Neuron (in vitro differentiated cells): Measurements from ENCODE around the gene UBL4A.
A peak's percentile ranks its signal among the peaks of the same experiment; 100 is the strongest.

Experiments
- H2AFZ ChIP-seq: one replicate; pipeline ENCODE4 v1.6.1; 2013; ENCODE audit warnings: low read depth, mild to moderate bottlenecking, inconsistent platforms, low read length, moderate library complexity
- H3K27me3 ChIP-seq: one replicate; pipeline ENCODE4 v1.6.1; 2013; ENCODE audit warnings: low read length; ENCODE audit not compliant: insufficient read depth
- H3K36me3 ChIP-seq: one replicate; pipeline ENCODE4 v1.6.1; 2013; ENCODE audit warnings: low read length; ENCODE audit not compliant: insufficient read depth
- H3K4me1 ChIP-seq: one replicate; pipeline ENCODE4 v1.6.1; 2013; ENCODE audit warnings: low read length; ENCODE audit not compliant: insufficient read depth
- H3K4me3 ChIP-seq: 2 replicates; pipeline ENCODE4 v1.5.1; 2013; ENCODE audit warnings: mild to moderate bottlenecking, low read length, moderate library complexity
- H3K9me3 ChIP-seq: one replicate; pipeline ENCODE4 v1.6.1; 2013; ENCODE audit warnings: low read length

UBL4A gene

GRCh38 chrX:154441984-154442707 lies 44.3 kb downstream of the UBL4A start:
- Histone ChIP-seq H3K4me3 (no peak overlapping the region), H3K9me3 (no peaks in the 10 kb centered on the region), H3K4me1 (peaks cover 27% of the 10 kb centered on the region)

DNA sequence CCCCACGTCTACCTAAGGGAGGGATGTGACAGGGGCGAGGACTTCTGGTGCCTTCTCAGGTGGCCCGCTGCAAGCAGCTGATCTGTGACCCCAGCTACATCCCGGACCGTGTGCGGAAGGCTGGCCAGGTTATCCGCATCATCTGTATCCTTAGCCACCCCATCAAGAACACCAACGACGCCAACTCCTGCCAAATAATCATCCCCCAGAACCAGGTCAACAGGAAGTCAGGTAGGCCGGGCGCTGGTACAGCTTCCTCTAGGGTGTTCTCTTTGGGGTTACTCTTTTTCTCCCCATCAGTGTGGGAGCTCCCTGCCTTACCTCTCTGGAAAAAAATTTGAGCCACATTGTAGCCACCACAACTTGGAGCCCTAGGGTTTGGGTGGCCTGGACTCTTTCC lies 44.9 kb downstream of the UBL4A start:
- peaks cover 27% of the 10 kb centered on the region for H3K4me1 ChIP-seq
- no peaks in the 10 kb centered on the region for H3K27me3 ChIP-seq
- no peak overlapping the region for H3K4me3 ChIP-seq
- H2AFZ ChIP-seq, result no peak overlapping the region
- no peaks in the 10 kb centered on the region for H3K9me3 ChIP-seq
- peaks cover 25% of the 10 kb centered on the region for H3K36me3 ChIP-seq

More at GRCh38 chrX:154441984-154442707, 44.3 kb downstream of the UBL4A start:
- Histone ChIP-seq H3K27me3 (no peaks in the 10 kb centered on the region), H3K36me3 (peaks cover 25% of the 10 kb centered on the region), H2AFZ (no peak overlapping the region)

GRCh38 chrX:154440623-154441357 lies 45.6 kb downstream of the UBL4A start:
- Histone ChIP-seq H3K4me1 (peaks cover 27% of the 10 kb centered on the region), H3K9me3 (no peaks in the 10 kb centered on the region), H2AFZ (no peak overlapping the region), H3K36me3 (peaks cover 26% of the 10 kb centered on the region), H3K27me3 (no peaks in the 10 kb centered on the region), H3K4me3 (no peak overlapping the region)

DNA sequence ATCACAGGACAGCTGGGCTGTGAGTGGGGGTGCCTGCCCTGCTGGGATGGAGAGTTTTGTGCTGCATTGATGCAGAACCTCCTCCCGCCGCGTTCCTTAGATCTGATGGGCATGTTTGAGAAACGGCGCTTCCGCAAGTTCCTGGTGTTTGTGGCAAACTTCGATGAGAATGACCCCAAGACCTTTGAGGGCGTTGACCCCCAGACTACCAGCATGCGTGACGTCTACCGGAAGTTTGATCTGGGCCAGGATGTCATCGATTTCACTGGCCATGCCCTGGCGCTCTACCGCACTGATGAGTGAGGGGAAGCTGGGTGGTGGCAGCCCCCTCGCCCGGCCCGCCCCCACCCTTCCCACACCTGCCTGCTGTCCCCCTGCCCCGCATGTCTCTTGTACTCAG lies 46.6 kb downstream of the UBL4A start:
- Histone ChIP-seq H2AFZ (no peak overlapping the region), H3K9me3 (no peaks in the 10 kb centered on the region), H3K36me3 (peaks cover 34% of the 10 kb centered on the region), H3K4me1 (peaks cover 25% of the 10 kb centered on the region), H3K4me3 (no peak overlapping the region), H3K27me3 (no peaks in the 10 kb centered on the region)

- Histone ChIP-seq H3K27me3 (no peaks in the 10 kb centered on the region), H3K4me1 (peaks cover 16% of the 10 kb centered on the region), H3K36me3 (peaks cover 43% of the 10 kb centered on the region), H3K4me3 (peak overlapping the region; percentile 55), H3K9me3 (no peaks in the 10 kb centered on the region), H2AFZ (no peak overlapping the region)
Measured at GRCh38 chrX:154437971-154438893, 48.2 kb downstream of the UBL4A start.

DNA sequence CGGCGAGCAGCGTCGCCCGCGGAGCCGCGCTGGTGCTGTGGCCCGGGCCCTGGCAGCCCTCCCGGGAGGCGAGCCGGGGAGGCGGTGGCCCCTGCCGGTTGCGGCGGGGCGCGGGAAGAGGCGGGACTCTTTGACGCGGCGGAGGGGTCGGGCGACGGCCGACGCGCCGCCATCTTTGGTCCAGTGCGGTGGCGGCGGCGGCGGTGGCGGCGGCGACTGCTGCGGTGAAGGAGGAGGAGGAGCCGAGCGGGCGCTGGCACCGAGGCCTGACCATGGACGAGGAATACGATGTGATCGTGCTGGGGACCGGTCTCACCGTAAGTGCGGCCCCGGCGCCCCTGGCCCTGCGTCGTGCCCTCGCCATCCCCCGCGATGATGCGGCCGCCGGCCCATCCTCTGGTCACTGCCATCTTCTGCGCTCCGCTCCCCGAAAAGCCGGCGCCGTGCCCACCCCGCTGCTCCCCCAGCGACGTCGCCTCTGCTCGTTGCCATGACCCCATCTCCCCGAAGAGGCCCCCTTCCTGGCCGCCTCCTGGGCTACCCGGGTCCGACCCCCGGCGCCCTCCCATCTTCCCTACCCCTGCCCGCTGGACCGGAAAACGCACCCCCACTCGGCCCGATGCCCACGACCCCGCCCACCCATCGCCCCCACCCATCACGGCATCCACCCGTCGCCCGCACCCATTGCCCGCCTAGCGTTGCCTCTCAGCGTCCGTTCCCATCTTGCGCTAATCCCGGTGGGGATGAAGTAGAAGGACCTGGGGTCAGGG lies 49.2 kb downstream of the UBL4A start, which contains the start of gene GDI1:
TSS of gene GDI1 (plus strand) at position 172 of the 770 bp plus-strand sequence. CDS start at position 273, 101 bp downstream.
- Histone ChIP-seq H3K36me3 (peaks cover 45% of the 10 kb centered on the region), H3K4me1 (peaks cover 10% of the 10 kb centered on the region), H3K4me3 (peak within 1 kb of the TSS; percentile 55), H3K9me3 (no peaks in the 10 kb centered on the region), H2AFZ (no peak within 1 kb of the TSS), H3K27me3 (no peaks in the 10 kb centered on the region)

- H3K9me3 ChIP-seq, result no peaks in the 10 kb centered on the region
- no peaks in the 10 kb centered on the region for H3K27me3 ChIP-seq
- no peak overlapping the region for H2AFZ ChIP-seq
- H3K36me3 ChIP-seq, result peaks cover 46% of the 10 kb centered on the region
- H3K4me1 ChIP-seq, result peaks cover 10% of the 10 kb centered on the region
- peak overlapping the region; percentile 55 for H3K4me3 ChIP-seq
Measured at GRCh38 chrX:154436374-154436982, 49.9 kb downstream of the UBL4A start.

DNA sequence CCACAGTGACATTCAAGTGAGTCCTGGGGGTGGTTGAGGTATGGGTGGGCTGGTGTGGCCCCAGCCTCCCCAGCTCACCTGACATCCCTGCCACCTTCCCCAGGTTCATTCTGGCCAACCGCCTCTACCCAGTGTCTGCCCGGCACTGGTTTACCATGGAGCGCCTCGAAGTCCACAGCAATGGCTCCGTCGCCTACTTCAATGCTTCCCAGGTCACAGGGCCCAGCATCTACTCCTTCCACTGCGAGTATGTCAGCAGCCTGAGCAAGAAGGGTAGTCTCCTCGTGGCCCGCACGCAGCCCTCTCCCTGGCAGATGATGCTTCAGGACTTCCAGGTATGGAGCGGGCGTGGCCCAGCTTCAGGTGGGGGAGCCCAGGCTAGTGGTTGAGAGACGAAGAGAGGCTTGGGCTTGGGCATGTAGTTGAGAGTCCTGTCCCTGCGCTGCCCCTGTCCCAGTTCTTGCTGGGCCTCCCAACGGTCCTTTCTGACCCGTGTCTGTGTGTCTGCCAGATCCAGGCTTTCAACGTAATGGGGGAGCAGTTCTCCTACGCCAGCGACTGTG lies 51.2 kb downstream of the UBL4A start:
- peaks cover 40% of the 10 kb centered on the region for H3K36me3 ChIP-seq
- H3K27me3 ChIP-seq, result no peaks in the 10 kb centered on the region
- no peaks in the 10 kb centered on the region for H3K9me3 ChIP-seq
- no peak overlapping the region for H3K4me3 ChIP-seq
- H2AFZ ChIP-seq, result no peak overlapping the region
- peaks cover 10% of the 10 kb centered on the region for H3K4me1 ChIP-seq

DNA sequence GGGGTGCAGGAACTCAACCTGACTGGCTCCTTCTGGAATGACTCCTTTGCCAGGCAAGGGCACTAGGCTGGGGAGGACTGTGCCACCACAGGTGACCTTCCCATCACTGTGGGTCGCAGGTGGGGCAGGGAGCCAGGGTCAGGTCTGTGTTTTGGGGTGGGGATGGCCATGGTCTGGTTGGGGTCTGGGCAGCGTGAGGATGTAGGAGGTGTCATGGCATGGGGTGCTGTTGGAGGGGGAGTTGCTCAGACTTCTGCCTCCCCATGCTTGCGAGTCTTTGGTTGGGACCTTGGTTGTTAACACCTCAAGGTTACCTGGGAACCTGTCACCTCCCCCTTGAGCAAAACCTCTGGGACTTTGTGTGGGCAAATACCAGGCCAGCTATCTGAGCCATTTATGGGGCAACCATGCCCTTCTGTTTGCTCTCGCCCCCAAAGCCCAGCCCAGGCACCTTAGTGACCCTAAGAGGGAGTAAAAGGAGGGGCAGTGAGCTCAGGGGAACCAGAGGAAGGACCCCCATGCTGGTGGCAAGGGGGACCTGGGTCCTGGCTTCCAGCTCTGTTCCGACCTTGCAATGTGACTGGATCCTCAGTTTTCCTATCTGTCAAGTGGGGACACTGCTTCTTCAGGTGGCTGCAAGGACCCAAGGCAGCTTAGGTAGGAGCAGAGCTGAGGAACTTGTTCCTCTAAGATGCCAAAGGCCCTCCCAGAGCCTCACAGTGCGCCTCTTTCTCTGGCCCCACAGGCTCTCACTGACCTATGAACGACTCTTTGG lies 51.8 kb downstream of the UBL4A start:
- Histone ChIP-seq H3K4me1 (peaks cover 10% of the 10 kb centered on the region), H3K9me3 (no peaks in the 10 kb centered on the region), H3K36me3 (peaks cover 37% of the 10 kb centered on the region), H2AFZ (no peak overlapping the region), H3K27me3 (no peaks in the 10 kb centered on the region), H3K4me3 (no peak overlapping the region)
